GM12891 (cell line): ENCODE results near the gene TBC1D22A.

Source experiments
- DNase-seq: peaks from one replicate; pipeline ENCODE4 v3.0.0; 2011; ENCODE audit warnings: low spot score; ENCODE audit not compliant: insufficient read length
- FAIRE-seq: peaks from 2 replicates; lab custom pipeline; 2011; peaks lifted over from hg19 to GRCh38; lab: Jason Lieb, UNC
- PAX5 ChIP-seq: IDR thresholded peaks from 2 replicates; pipeline ENCODE4 v1.6.1; 2011; ENCODE audit warnings: low read length, moderate library complexity, mild to moderate bottlenecking; ENCODE audit not compliant: insufficient read depth, severe bottlenecking
- POLR2A ChIP-seq: IDR thresholded peaks from 2 replicates; pipeline ENCODE4 v1.6.1; 2011; ENCODE audit warnings: low read depth, low read length, control low read depth
- POLR2AphosphoS5 ChIP-seq: IDR thresholded peaks from 2 replicates; pipeline ENCODE4 v1.6.1; 2011; ENCODE audit warnings: low read depth, low read length, control low read depth
- POU2F2 ChIP-seq: IDR thresholded peaks from 2 replicates; pipeline ENCODE4 v1.6.1; 2011; ENCODE audit warnings: low read depth, mild to moderate bottlenecking, control low read depth, low read length, moderate library complexity
- SPI1 ChIP-seq: IDR thresholded peaks from 2 replicates; pipeline ENCODE4 v1.6.1; 2011; ENCODE audit warnings: low read depth, low read length, control low read depth
- TAF1 ChIP-seq: IDR thresholded peaks from 2 replicates; pipeline ENCODE4 v1.6.1; 2011; ENCODE audit warnings: low read depth, low read length, control low read depth

TBC1D22A gene

GRCh38 chr22:47191671-47192650, 429.5 kb downstream of the TBC1D22A start:
- DNase-seq (no peak), FAIRE-seq (no peak)
- TF ChIP-seq SPI1 (no peak), TAF1 (no peak)

DNA sequence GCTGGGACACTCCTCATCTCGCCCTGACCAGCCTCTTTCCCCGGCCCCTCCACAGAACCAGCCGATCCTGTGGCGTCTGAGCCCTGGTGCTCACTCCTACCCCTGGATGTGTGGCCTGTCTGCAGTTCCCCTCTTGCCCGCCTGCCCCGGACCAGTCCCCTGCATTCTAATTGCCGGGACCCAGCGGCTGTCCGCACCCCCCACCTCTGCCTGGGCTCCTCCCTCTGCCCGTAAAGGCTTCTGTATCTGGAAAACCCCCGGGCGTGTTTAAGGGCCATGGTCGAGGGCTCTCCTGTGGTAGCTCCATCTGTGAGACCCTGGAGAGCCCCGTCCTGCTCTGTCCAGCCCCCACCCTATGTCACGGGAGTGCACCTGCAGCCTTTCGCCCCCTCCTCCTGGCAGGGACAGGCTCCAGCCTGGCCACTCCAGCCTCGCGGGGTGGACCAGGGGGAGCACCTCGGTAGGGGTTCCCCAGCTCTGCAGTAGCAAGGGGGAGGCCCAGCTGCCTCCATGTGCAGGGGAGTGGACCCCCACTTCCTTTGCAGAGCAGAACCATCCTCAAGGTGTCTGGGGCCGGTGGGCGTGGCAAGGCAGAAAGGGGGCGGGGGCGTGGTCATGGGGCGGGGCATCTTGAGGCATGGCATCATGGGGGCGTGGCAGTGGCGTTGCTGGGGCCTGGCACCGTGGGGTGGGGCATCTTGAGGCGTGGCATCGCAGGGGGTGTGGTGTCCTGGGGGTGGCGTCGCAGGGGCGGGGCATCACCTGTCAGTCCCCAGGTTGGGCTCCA, 430.4 kb downstream of the TBC1D22A start:
- TF ChIP-seq PAX5 (no peak), POU2F2 (no peak), SPI1 (no peak)
- no peak for FAIRE-seq
- no peak for DNase-seq

- DNase-seq (no peak), FAIRE-seq (no peak)
- TF ChIP-seq TAF1 (no peak), PAX5 (no peak), POLR2AphosphoS5 (no peak)
These were observed 431.3 kb downstream of the TBC1D22A start for GRCh38 chr22:47193606-47194329.

DNA sequence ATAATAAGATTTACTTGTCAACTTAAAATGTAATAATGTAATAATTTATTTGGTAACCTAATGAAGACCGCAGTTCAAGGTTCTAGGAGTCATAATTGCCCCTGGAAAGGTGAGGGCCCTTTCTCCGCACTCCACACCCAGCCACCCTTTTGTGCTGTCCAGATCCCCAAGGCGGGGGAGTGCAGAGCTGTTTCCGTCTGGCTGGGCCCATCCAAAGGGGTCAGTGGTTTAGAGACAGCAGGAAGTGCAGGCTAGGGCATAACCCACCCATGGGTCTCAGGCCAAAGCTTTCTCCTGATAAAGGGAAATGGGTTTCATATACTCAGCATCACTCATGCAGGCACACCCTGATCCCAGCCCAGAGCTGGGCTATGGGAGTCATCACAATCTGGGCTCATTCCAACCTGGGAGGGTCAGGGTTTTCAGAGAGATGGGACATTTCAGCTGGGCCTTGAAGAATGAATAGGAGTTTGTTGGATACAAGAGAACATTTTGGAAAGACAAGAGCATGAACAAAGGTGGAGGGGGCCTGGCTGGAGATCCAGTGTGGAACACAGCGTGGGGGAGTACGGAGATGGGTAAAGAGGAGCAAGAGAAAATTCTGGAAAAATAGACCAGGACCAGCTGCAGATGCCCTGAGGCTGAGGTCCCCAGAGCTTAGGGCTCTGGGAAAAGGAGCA, 432.2 kb downstream of the TBC1D22A start:
- FAIRE-seq (no peak), DNase-seq (peak; percentile 10)
- TF ChIP-seq SPI1 (no peak), PAX5 (no peak), POU2F2 (no peak), POLR2A (no peak), POLR2AphosphoS5 (no peak), TAF1 (no peak)

- no peak for DNase-seq
- FAIRE-seq, result no peak
- TF ChIP-seq POU2F2 (no peak), POLR2A (no peak), SPI1 (no peak)
These were observed 432.7 kb downstream of the TBC1D22A start for GRCh38 chr22:47195156-47195483.

DNA sequence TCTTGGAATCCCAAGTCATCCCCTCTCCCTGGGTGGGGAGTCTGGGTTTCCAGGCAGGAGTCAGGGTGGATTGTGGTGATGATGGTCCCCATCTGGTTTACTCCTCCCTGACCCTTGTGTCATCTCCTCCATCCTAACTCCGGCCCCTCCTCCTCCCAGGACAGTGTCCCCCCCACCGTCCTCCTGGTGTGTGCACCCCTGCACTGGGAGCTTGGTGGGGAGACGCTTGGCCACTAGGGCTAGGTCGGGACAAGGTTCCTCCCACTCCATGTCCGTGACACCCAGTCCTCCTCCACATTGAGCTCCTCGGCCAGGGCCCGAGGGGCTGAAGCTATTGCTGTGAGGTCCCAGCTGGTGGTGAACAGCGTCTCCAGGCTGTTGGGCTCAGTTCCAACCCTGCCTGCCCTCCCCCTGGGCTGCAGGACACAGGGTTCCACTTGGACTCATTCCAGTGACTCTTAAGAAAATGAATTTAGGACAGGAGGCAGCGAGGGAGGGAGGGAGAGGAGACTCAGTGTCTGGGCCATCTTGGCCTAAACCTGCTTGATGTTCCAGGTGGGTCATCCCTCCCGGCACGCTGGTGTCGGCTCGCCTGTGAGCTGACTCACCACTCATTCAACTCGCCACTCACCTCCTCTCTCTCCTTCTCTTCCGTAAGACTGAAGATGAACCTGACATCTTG, 433.2 kb downstream of the TBC1D22A start:
- no peak for FAIRE-seq
- no peak for TF ChIP-seq POLR2A
- TF ChIP-seq SPI1, result no peak
- TF ChIP-seq POLR2AphosphoS5, result no peak
- no peak for TF ChIP-seq PAX5
- TF ChIP-seq TAF1, result no peak
- TF ChIP-seq POU2F2, result no peak
- DNase-seq, result peak; percentile 22

DNA sequence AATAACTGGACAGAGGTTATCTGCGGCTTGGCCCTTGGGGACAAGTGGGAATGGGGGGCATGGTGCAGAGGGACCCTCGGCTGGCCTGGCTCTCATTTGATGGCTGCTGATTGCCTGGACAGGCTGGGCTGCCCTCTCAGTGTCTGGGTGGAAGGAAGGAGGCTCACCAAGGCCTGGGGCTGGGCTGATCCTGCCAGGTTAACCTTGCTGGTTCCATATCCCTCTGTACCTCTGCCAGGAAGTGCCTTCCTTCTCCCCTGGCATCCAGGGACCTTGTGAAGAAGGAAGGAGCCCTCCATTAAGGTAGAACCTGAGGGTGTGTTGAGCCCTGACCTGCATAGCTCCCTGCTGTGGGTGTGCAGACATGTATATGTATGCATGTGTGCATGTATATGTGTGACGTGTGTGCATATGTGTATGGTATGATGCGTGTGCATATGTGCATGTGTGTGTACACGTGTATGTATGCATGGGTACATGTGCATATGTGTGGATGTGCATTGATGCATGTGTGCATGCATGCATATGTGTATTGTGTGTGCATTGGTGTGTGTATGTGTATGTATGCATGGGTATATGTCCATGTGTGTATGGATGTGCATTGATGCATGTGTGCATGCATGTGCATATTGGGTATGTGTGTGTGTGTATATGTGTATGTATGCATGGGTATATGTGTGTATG, 433.9 kb downstream of the TBC1D22A start:
- FAIRE-seq (no peak), DNase-seq (no peak)
- TF ChIP-seq TAF1 (no peak), POLR2AphosphoS5 (no peak), POU2F2 (no peak), PAX5 (no peak), POLR2A (no peak), SPI1 (no peak)

- no peak for TF ChIP-seq SPI1
- no peak for TF ChIP-seq PAX5
- no peak for TF ChIP-seq POU2F2
- TF ChIP-seq TAF1, result no peak
- TF ChIP-seq POLR2AphosphoS5, result no peak
- no peak for TF ChIP-seq POLR2A
- no peak for FAIRE-seq
- DNase-seq, result no peak
These were observed 434.7 kb downstream of the TBC1D22A start for GRCh38 chr22:47196881-47197772.
